K562 (cell line): Measurements from ENCODE around the gene TCF4. TPM values are rescaled to one million over a fixed set of nuclear protein-coding genes. Genes with fewer than 3 reads are reported as not detected.

Experiments used
- ARNT ChIP-seq, 2 experiments: fragments of 450-650 bp; IDR thresholded peaks; 2 replicates each; pipeline ENCODE4 v1.6.1; 2016; ENCODE audit warnings: mild to moderate bottlenecking in 1 of 2
- CEBPZ ChIP-seq: fragments of 150-350 bp; IDR thresholded peaks from 2 replicates; pipeline ENCODE4 v1.6.1; 2014; ENCODE audit warnings: low read depth, mild to moderate bottlenecking, low read length, borderline replicate concordance
- DPF2 ChIP-seq: fragments of 450-650 bp; IDR thresholded peaks from 2 replicates; pipeline ENCODE4 v1.6.1; 2016
- ELF4 ChIP-seq: fragments of 450-650 bp; formaldehyde crosslinking; IDR thresholded peaks from 2 replicates; pipeline ENCODE4 v1.4.0; 2022; ENCODE audit warnings: missing genetic modification characterization
- FIP1L1 ChIP-seq: fragments of 200-400 bp; formaldehyde crosslinking; IDR thresholded peaks from 2 replicates; pipeline ENCODE4 v1.6.1; 2018; ENCODE audit warnings: mild to moderate bottlenecking, low read depth, low read length; ENCODE audit not compliant: poor library complexity, severe bottlenecking
- FOXM1 ChIP-seq, 2 experiments: fragments of 450-650 bp in 1 of 2; sonication (generic) in 1 of 2; formaldehyde crosslinking in 1 of 2; IDR thresholded peaks; 2 replicates each; pipeline versions ENCODE4 v1.6.1 to v1.9.0; 2017 to 2022; ENCODE audit warnings: low read depth in 2 of 2, mild to moderate bottlenecking in 2 of 2, missing genetic modification reagents in 1 of 2, moderate library complexity in 1 of 2
- GATA2 ChIP-seq: sonication (generic); formaldehyde crosslinking; IDR thresholded peaks from 2 replicates; pipeline ENCODE4 v1.4.0; 2020; ENCODE audit warnings: mild to moderate bottlenecking, missing genetic modification reagents
- HDAC8 ChIP-seq: fragments of 450-650 bp; IDR thresholded peaks from 2 replicates; pipeline ENCODE4 v1.6.1; 2016; ENCODE audit warnings: mild to moderate bottlenecking, missing genetic modification characterization, moderate library complexity, missing compliant biosample characterization
- HEY1 ChIP-seq: fragments of 250-450 bp; sonication (Bioruptor Pico); IDR thresholded peaks from 2 replicates; pipeline ENCODE4 v1.5.0; 2020; ENCODE audit warnings: mild to moderate bottlenecking, moderate library complexity, borderline replicate concordance
- HOMEZ ChIP-seq: fragments of 250-450 bp; sonication (Bioruptor Pico); IDR thresholded peaks from 2 replicates; pipeline ENCODE4 v1.4.0; 2020; ENCODE audit warnings: mild to moderate bottlenecking, moderate library complexity
- HSF4 ChIP-seq: fragments of 250-450 bp; sonication (Bioruptor Pico); IDR thresholded peaks from 2 replicates; pipeline ENCODE4 v2.1.2; 2022; ENCODE audit warnings: mild to moderate bottlenecking, moderate library complexity, borderline replicate concordance
- KAT8 ChIP-seq: fragments of 450-650 bp; IDR thresholded peaks from 2 replicates; pipeline ENCODE4 v1.6.1; 2016; ENCODE audit warnings: low read depth, mild to moderate bottlenecking
- MTA2 ChIP-seq: fragments of 450-650 bp; IDR thresholded peaks from 2 replicates; pipeline ENCODE4 v1.6.1; 2016; ENCODE audit warnings: low read depth
- NFIC ChIP-seq: fragments of 450-650 bp; IDR thresholded peaks from 2 replicates; pipeline ENCODE4 v1.6.1; 2017; ENCODE audit warnings: mild to moderate bottlenecking, inconsistent platforms
- NR1H2 ChIP-seq: sonication (generic); formaldehyde crosslinking; IDR thresholded peaks from 2 replicates; pipeline ENCODE4 v1.4.0; 2020; ENCODE audit warnings: mild to moderate bottlenecking, missing genetic modification reagents
- POLR3G ChIP-seq: IDR thresholded peaks from 2 replicates; pipeline ENCODE4 v1.6.1; 2011; ENCODE audit not compliant: insufficient read length, insufficient replicate concordance; ENCODE audit errors: extremely low read depth
- RBM25 ChIP-seq: fragments of 200-400 bp; formaldehyde crosslinking; IDR thresholded peaks from 2 replicates; pipeline ENCODE4 v1.6.1; 2018; ENCODE audit warnings: low read length, low read depth, moderate library complexity; ENCODE audit not compliant: severe bottlenecking
- RCOR1 ChIP-seq, 2 experiments: IDR thresholded peaks; 2 replicates each; pipeline ENCODE4 v1.6.1; 2012; ENCODE audit warnings: low read depth in 2 of 2, low read length in 2 of 2, borderline replicate concordance in 1 of 2, improper control_type of control experiment in 1 of 2
- RUNX1 ChIP-seq: sonication (generic); IDR thresholded peaks from 2 replicates; pipeline ENCODE4 v1.6.1; 2016; ENCODE audit warnings: antibody characterized with exemption, low read depth
- SIRT6 ChIP-seq: IDR thresholded peaks from one replicate; pipeline ENCODE4 v1.6.1; 2012; ENCODE audit warnings: low read depth, mild to moderate bottlenecking, control low read depth, inconsistent platforms, low read length, moderate library complexity
- SNAPC5 ChIP-seq: fragments of 250-450 bp; sonication (Bioruptor Pico); IDR thresholded peaks from 2 replicates; pipeline ENCODE4 v1.8.0; 2021; ENCODE audit warnings: moderate library complexity, mild to moderate bottlenecking, inconsistent platforms
- TEAD4 ChIP-seq, 2 experiments: sonication (generic) in 1 of 2; formaldehyde crosslinking in 1 of 2; IDR thresholded peaks; 2 replicates each; pipeline versions ENCODE4 v1.6.1 to v1.8.0; 2012 to 2022; ENCODE audit warnings: borderline replicate concordance in 1 of 2, inconsistent platforms in 1 of 2, low read length in 1 of 2, mild to moderate bottlenecking in 1 of 2, missing genetic modification reagents in 1 of 2
- TRIM24 ChIP-seq, 2 experiments: fragments of 450-650 bp; IDR thresholded peaks; 2 replicates each; pipeline ENCODE4 v1.6.1; 2016
- ZFX ChIP-seq: sonication (generic); formaldehyde crosslinking; IDR thresholded peaks from 2 replicates; pipeline ENCODE4 v1.8.0; 2022; ENCODE audit warnings: mild to moderate bottlenecking, missing genetic modification reagents, moderate library complexity
- ZNF707 ChIP-seq: fragments of 250-450 bp; sonication (Bioruptor Pico); conservative IDR thresholded peaks from 2 replicates; pipeline ENCODE4 v1.8.0; 2022; ENCODE audit warnings: inconsistent platforms, mild to moderate bottlenecking, moderate library complexity
- polyA plus RNA-seq, 8 experiments: library from polyadenylated mRNA; depleted of rRNA in 4 of 8; stranded (reverse) in 5 of 8; unstranded in 3 of 8; fragments of >200 nt; fragmentation: Nextera tagmentation in 2 of 8; fragmentation: Illumina TruSeq in 1 of 8; extraction: Ambion mirVana in 2 of 8; extraction: Trizol in 1 of 8; gene quantifications; 2 replicates each; pipeline versions ENCODE4 v1.2.1 to v1.2.3, GENCODE V29; 2011 to 2014; ENCODE audit warnings: inconsistent platforms in 1 of 8, missing spikeins in 1 of 8
- total RNA-seq, 7 experiments: library from RNA; depleted of rRNA in 6 of 7; stranded (reverse); fragments of >200 nt in 6 of 7; fragmentation: Illumina TruSeq in 2 of 7; extraction: Trizol in 2 of 7; gene quantifications; 2 replicates each; pipeline versions ENCODE4 v1.2.1 to v1.2.3, GENCODE V29; 2011 to 2021; ENCODE audit warnings: low replicate concordance in 1 of 7

Gene TCF4
- total and polyA plus RNA-seq, 9 of the 15 experiments (the other 6 are each of a cell fraction or from before 2014, with no cell fraction given), result 4.8 to 24.7 (median 15.2) TPM

- no peak for TF ChIP-seq HDAC8 (tag)
- no peak for TF ChIP-seq KAT8
- no peak for TF ChIP-seq ELF4
- peak in 1 of 2 experiments; percentile 61; a peak in 1 of 4 replicates for TF ChIP-seq TRIM24 (IDR thresholded peaks at IDR 0.05)
- no peak for TF ChIP-seq RUNX1
- TF ChIP-seq HSF4, result no peak
- TF ChIP-seq NR1H2 (CRISPR knock-in tag), result no peak
- TF ChIP-seq HOMEZ (CRISPR knock-in tag), result no peak
- no peak for TF ChIP-seq SNAPC5 (CRISPR knock-in tag)
- TF ChIP-seq CEBPZ, result no peak
- TF ChIP-seq RBM25, result no peak
- peak; percentile 52 for TF ChIP-seq MTA2
- peak; percentile 26; the same call in 1 of the 2 replicates for TF ChIP-seq NFIC
- TF ChIP-seq ZNF707 (CRISPR knock-in tag), result no peak
- peak; percentile 41; the same call in 1 of the 2 replicates for TF ChIP-seq GATA2 (CRISPR knock-in tag)
- peak; percentile 79 for TF ChIP-seq TEAD4 (IDR thresholded peaks at IDR 0.05; ENCODE audit: low read length)
- TF ChIP-seq TEAD4 (CRISPR knock-in tag; IDR thresholded peaks at IDR 0.05; ENCODE audit: borderline replicate concordance), result no peak
- TF ChIP-seq DPF2, result peak; percentile 70
- no peak for TF ChIP-seq ARNT (IDR thresholded peaks at IDR 0.05)
- peak; percentile 24; the same call in 1 of the 2 replicates for TF ChIP-seq FOXM1 (IDR thresholded peaks at IDR 0.05; ENCODE audit: low read depth)
- TF ChIP-seq FOXM1 (CRISPR knock-in tag; IDR thresholded peaks at IDR 0.05; ENCODE audit: low read depth), result no peak
- no peak for TF ChIP-seq ZFX (CRISPR knock-in tag)
- no peak for TF ChIP-seq POLR3G
- TF ChIP-seq RCOR1 (IDR thresholded peaks at IDR 0.05; ENCODE audit: borderline replicate concordance in 1 of 2, low read depth in 2 of 2, low read length in 2 of 2), result peak in 1 of 2 experiments; percentile 60; a peak in 1 of 4 replicates
- no peak for TF ChIP-seq FIP1L1
- TF ChIP-seq SIRT6, result no peak
- TF ChIP-seq HEY1 (CRISPR knock-in tag), result no peak
Observed at GRCh38 chr18:55202232-55202917, 385.6 kb downstream of the TCF4 start (continued).
